Prostate gland (tissue), 2 donors: ENCODE results near the gene PODXL2.

ENCODE experiments used
- CTCF ChIP-seq, 4 experiments: fragments of 200-600 bp in 2 of 4; fragments of 450-650 bp in 2 of 4; sonication (generic) in 2 of 4; IDR thresholded peaks; 1 replicate in 3 of 4; 2 replicates in 1 of 4; pipeline ENCODE4 v1.5.1; 2016 to 2019; ENCODE audit warnings: antibody characterized with exemption in 4 of 4, mild to moderate bottlenecking in 2 of 4, moderate library complexity in 2 of 4
- POLR2A ChIP-seq: fragments of 450-650 bp; IDR thresholded peaks from one replicate; pipeline ENCODE4 v1.6.1; 2016; ENCODE audit warnings: antibody characterized with exemption, mild to moderate bottlenecking
- POLR2AphosphoS5 ChIP-seq: sonication (generic); formaldehyde crosslinking; IDR thresholded peaks from one replicate; pipeline ENCODE4 v1.6.1; 2017; ENCODE audit warnings: antibody characterized with exemption

- TF ChIP-seq CTCF (IDR thresholded peaks at IDR 0.05) (no peak), POLR2A (no peak), POLR2AphosphoS5 (no peak)
Observed at GRCh38 chr3:127674790-127675189, 45.8 kb downstream of the PODXL2 start.
